GM12872 (cell line): ENCODE measurements around the gene ZC2HC1C.

Experiments used
- TF ChIP-seq, protein P1 (sequence below): IDR thresholded peaks from 3 replicates; pipeline ENCODE4 v1.5.1; 2011; ENCODE audit warnings: low read depth, mild to moderate bottlenecking, low read length, moderate library complexity; ENCODE audit not compliant: insufficient read depth

Gene ZC2HC1C

DNA sequence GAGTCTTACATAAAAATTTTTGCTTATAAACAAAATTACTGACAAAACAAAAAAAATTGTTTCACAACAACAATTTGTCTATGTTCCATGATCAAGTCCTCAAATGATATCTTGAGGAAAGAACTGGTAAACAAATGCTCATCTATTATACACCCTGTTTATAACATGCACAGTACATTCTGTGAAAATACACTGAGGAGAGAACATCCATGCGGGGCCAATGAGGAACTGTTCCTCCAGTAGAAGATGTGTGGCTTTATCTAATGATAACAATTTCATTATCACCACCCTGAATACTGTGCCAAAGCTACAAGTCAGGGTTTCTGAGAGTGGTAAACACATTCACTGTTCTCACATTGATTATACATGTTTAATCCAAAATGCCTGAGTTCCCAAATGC, 28.9 kb upstream of the ZC2HC1C start:
- TF ChIP-seq, protein P1, sequence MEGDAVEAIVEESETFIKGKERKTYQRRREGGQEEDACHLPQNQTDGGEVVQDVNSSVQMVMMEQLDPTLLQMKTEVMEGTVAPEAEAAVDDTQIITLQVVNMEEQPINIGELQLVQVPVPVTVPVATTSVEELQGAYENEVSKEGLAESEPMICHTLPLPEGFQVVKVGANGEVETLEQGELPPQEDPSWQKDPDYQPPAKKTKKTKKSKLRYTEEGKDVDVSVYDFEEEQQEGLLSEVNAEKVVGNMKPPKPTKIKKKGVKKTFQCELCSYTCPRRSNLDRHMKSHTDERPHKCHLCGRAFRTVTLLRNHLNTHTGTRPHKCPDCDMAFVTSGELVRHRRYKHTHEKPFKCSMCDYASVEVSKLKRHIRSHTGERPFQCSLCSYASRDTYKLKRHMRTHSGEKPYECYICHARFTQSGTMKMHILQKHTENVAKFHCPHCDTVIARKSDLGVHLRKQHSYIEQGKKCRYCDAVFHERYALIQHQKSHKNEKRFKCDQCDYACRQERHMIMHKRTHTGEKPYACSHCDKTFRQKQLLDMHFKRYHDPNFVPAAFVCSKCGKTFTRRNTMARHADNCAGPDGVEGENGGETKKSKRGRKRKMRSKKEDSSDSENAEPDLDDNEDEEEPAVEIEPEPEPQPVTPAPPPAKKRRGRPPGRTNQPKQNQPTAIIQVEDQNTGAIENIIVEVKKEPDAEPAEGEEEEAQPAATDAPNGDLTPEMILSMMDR, result no peak

DNA sequence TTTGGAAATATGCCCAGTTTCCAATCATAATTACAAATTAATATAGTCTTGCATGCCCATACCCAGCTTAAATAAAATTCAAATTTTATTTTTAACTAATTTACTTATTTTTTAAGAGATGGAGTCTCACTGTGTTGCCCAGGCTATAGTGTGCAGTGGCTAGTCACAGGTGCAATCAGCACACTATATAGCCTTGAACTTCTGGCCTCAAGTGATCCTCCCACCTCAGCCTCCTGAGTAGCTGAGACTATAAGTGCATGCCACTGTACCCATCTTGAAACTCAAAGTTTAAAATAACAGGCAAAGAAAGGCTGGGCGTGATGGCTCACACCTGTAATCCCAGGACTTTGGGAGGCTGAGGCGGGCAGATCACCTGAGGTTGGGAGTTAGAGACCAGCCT, 28.5 kb upstream of the ZC2HC1C start:
- TF ChIP-seq, protein P1, result no peak

DNA sequence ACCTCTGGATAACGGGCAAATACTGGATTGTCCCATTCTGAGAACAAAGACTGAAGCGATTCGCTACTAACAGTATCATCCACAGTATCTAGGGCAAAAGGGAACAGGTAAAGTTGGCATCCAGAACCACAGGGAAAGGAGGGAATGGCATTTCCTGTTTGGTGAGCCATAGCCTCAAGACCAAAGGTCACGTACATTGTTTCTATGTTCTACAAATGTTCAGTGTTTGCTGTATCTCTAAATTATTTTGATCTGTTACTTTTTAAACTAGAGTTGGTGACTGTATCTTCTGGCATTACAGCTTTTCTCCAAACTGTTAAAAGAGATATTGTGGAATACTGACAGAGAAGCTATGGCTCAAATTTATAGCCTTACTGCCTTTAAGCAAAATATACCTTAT, 27.8 kb upstream of the ZC2HC1C start:
- TF ChIP-seq, protein P1, result no peak

DNA sequence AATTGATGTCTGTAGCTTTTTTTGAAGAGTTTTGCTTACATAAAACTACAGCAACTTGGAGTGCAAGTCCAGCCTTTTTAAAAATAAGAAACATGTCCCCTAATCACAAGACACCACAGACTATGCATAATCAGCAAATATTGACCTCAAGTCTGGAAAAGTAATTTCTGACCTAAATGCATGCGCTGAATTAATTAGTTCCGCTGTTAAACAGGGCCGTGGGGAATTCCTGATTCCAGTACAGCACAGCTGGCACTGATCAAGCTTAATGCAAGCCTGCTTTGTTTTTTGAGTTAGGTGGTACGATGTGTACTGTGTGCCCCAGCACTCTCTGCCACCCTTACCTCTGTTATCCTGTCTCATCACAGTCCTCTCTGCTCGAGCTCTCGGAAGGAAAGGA, 27.4 kb upstream of the ZC2HC1C start:
- TF ChIP-seq, protein P1, result no peak

DNA sequence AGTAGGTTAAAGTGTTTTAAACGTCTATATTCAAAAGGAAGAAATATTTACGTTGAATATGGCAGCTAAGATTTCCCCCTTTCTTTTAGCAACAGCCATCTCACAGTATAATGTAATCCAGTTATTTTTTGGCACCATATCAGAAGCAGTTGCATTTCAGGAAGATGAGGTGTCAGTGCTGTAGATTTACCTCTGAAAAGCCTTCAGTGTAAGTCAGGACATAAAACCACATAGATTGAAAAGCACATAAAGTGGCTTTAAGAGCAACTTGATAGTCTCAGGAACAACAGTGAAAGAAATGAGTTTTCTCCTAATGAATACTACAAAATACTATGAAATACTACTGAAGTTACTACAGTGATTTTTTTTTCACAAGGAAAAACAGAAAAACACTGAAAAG, 25.1 kb upstream of the ZC2HC1C start:
- TF ChIP-seq, protein P1, result no peak

DNA sequence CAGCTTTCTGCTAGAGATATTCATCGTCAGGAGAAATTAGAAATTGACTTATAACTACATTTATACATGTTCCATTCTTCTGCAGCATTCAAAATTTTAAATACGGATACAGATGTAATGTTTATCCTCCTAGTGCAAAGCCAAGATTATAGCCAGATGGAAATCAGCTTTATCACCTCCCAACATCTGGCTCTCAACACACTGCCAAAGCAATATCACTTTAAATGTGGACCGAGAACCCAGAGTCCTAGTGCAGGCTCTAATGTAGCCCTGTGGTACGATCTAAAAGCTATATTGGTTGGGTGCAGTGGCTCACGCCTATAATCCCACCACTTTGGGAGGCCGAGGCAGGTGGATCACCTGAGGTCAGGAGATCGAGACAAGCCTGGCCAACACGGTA, 24.7 kb upstream of the ZC2HC1C start:
- TF ChIP-seq, protein P1, result no peak

DNA sequence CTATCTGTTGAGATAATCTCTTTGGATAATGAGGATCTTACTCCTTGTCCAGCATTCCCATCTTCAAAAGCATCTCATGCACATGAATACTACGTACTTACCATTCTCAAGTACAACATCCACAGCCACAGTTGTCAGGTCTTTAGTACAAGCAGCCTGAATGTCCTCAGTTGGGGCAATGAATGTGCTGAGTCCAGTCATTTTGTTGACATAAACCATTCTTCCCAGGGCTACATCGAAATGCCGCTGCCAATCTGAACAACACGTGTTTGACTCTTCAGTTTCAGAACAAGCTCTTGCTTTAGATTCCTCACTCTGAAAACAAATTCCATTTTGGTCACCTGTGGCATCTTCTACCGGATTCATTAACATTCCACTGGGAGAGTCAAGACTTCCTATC, 23.2 kb upstream of the ZC2HC1C start:
- TF ChIP-seq, protein P1, result no peak

DNA sequence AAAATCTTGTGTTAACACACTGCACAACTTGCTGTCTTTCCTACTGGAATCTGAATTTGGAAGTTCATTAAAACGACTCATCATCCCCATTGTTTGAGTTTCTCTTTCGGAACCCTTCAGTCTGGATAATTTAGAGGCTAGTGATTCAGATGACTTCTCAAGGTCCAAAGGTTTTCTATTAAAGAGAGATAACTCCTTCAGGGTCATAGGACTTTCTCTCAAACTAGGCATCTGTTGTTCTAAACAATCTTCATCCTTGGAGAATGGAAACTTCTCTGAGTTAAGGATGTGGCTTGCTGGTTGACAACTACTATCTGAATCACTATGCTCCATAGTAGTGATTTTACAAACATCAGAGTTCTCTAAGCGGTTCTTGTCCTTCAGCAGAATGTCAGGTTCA, 22.5 kb upstream of the ZC2HC1C start:
- TF ChIP-seq, protein P1, result no peak
